Activated CD8-positive, alpha-beta memory T cell treated with anti-CD3 and anti-CD28 coated beads, Interleukin-2, amount 50 U/mL, for 24 hours (primary cell): ENCODE data around the gene ARFRP1.

Experiments
- DNase-seq: peaks from one replicate; pipeline ENCODE4 v3.0.0-alpha.2; 2020; ENCODE audit errors: extremely low read depth

The ARFRP1 gene

DNA sequence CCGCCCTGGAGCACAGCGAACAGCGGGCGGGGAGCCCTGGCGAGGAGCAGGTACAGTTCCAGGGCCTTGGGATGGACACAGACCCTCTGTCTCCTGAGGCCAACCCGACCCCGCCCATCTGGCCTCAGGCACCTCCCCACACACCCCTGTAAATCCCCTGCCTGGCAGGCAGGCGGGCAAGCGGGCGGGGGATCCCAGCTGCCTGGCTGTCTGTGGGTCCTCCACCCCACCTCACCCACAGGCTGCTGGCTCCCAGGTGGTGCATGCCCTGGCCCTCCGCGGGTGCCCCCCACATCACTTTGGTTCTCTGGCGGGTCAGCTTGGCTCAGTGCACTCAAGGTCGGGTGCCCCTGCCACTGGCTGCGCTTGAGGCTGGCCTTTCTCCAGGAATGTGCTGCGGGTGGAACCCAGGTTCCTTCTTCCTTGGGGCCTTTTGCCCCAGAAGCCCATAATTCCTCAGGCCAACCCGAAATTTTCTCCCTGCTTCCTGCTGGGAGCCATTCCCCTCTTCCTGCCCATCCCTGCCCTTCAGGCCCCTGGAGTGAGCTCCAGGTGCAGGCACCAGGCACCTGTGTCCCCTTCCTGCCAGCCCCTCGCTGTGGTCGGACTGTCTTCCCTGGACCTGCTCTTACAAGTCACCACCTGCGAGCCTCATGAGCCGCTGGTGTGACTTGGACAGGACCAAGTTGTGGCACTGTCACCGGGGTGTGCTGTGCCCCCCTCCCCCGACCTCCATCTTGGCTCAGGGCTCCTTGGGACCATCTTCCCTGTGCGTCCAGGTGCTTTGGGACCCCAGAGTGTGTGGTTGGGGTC, 16.7 kb downstream of the ARFRP1 start:
- DNase-seq: no peak

DNA sequence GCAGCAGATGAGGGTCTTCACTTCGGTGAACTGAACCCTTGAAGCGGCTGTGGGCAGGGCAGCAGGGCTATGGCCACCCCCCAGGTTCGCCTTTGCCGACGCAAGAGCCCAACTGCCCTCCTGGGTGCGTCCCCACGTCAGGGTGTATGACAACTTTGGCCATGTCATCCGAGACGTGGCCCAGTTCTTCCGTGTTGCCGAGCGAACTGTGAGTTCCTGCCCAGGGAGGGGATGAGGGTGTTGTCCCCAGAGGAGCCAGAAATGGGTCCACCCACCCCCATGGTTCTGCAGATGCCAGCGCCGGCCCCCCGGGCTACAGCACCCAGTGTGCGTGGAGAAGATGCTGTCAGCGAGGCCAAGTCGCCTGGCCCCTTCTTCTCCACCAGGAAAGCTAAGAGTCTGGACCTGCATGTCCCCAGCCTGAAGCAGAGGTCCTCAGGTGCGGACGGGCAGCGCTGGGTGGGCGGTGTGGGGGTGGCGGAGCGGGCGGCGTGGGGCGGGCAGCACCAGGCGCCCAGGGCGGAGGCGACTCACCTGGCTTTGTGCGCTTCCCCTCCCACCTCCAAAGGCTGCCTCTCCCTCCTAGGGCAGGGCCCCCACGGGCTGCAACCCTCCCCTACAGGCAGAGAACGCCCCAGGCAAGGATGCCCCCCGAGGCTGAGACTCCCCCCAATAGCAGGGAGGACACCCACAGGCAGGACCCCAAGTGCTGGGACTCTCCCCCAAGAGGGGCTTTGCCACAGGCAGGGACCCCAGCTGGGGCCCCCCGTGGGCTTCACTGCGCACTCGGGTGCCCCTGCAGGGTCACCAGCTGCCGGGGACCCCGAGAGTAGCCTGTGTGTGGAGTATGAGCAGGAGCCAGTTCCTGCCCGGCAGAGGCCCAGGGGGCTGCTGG, 17.5 kb downstream of the ARFRP1 start:
- DNase-seq: no peak

DNA sequence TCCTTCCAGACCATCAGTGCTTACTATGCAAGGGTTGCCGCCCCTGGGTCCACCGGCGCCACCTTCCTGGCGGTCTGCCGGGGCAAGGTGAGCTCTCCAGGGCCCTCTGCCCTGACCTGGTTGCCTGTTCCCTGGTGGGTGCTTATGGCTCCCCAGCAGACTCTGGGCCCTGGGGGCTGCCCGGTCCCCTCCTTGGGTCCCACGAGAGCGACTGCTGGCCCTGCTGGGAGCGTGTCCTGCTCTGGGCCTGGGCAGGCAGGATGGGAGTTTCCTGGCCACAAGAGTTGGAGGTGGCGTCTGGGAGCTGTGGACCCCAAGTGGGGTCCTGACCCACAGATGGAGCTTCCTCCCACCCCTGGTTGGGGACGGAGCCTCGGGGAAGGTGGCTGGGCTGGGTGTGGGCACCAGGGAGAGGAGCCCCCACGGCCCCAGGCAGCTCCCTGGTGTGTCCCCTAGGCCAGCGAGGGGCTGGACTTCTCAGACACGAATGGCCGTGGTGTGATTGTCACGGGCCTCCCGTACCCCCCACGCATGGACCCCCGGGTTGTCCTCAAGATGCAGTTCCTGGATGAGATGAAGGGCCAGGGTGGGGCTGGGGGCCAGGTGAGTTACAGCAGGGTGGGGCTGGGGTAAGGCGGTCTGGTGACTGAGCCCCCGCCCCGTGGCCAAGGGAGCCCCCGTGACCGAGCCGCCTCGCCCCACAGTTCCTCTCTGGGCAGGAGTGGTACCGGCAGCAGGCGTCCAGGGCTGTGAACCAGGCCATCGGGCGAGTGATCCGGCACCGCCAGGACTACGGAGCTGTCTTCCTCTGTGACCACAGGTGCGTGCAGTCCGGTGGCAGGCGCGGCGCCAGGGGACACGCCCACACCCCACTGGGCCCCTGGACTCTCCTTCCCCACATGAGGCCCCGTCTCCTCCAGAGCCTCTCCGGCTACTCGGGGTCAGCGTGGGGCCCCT, 18.5 kb downstream of the ARFRP1 start:
- DNase-seq: no peak

DNA sequence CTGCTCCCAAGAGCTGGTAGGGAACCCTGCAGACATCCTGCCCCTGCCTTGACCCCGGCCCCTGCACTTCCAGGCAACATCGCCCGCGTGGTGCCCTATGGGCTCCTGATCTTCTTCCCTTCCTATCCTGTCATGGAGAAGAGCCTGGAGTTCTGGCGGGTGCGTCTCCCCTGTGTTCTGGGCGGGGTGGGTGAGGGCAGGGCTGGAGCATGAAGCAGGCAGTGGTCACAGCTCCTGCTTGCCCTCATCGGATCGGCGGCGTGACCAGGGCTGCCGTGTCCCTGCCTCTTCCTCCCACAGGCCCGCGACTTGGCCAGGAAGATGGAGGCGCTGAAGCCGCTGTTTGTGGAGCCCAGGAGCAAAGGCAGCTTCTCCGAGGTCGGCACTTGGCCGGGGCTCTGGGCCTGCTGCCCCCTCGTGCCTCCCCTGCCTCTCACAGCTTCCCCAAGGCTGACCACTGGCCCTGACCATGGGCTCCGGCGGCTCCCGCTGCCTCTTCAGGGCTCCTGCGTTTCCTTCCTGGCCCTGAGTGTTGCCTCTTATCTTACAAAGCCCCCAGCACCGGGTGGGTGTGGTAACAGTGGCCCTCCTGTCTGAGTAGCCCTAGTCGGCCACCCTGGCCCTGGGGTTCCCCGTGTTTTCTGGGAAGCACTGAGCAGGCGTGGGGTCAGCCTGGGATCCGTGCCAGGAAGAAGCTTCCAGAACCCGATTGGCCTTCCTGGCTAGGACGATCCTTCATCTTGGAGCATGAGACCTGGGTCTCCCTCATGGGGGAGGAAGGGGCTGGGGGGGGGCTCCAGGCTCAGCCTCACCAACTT, 19.3 kb downstream of the ARFRP1 start:
- no peak for DNase-seq

DNA sequence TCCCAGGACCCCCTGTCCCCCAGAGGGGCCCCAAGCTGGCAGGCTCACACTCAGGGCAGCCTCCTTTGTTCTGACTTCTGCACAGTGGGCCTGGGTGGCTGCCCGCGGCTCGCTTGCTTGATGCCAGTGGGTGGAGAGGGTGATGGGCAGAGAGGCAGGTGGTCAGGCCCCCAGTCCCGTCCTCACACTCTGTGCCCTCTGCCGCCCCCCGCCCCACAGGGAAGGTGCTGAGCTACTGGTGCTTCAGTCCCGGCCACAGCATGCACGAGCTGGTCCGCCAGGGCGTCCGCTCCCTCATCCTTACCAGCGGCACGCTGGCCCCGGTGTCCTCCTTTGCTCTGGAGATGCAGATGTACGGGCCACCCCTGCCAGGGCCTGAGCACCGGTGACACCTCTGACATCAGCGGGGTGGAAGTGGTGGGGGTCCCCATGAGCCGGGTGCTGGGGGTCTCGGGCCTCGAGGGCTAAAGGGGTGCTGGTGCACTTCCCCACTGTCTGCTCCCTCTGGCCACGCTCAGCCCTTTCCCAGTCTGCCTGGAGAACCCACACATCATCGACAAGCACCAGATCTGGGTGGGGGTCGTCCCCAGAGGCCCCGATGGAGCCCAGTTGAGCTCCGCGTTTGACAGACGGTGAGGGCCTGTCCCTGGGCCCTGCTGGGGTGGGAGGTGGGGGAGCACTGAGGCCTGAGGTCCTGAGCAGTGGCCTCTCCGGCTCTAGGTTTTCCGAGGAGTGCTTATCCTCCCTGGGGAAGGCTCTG, 20.2 kb downstream of the ARFRP1 start:
- DNase-seq: no peak

DNA sequence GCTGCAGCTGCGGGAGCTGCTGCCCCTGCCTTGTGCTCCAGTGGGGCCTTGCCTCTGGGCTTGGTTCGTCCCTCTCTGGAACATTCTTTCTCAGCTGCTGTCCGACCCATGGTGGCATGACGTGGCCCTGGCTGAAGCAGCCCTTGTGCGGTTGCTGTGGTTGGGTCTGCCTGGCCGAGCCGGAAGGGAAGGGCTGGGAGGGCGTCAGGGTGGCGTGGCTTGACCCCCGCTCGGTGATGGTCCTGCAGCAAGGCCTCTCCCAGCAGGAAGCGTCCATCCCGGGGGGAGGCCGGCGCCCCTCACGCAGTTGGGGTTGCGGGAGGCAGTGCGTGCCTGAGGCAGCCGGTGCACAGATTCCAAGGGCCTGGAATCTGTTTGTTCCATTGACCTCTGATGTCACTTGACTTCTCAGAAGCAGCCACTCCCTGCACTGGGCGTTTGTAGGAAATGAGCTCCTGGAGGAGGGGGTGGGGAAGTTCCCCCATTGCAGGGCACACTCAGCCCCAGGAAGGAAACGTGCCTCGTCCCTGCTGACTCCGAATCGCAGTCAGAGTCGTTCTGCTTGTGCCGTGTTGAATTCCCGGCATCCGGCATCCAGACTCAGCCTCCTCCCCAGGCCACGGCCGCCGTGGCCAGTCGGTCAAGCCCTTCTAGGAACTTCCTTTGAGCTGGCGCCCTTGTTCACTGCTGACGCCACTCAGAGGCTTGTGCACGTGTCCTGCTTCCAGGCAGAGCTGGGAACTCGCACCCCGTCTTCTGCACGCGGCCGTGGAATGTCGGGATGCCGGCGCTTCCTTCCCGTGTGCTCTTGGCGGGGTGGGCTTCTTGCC, 21.1 kb downstream of the ARFRP1 start:
- DNase-seq: no peak

DNA sequence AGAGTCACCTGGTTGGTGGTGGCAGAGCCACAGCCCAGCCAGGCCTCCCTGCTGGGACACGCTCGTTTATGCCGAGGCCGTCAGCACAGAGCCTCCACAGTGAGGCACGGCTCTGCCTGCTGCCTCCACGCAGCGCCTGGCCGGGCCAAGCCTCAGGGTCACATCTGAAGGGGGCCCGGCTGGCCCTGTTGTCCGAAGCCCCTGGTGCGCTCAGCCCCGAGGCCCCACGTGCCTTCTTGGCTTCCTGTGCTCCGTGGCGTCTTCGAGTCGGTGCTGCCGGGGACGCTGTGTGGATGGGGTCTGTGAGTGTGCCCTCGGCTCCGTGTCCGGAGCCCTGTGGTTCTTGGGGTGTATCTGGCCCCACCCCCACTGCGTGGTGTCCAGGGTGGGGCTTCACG, 21.7 kb downstream of the ARFRP1 start:
- DNase-seq: no peak

DNA sequence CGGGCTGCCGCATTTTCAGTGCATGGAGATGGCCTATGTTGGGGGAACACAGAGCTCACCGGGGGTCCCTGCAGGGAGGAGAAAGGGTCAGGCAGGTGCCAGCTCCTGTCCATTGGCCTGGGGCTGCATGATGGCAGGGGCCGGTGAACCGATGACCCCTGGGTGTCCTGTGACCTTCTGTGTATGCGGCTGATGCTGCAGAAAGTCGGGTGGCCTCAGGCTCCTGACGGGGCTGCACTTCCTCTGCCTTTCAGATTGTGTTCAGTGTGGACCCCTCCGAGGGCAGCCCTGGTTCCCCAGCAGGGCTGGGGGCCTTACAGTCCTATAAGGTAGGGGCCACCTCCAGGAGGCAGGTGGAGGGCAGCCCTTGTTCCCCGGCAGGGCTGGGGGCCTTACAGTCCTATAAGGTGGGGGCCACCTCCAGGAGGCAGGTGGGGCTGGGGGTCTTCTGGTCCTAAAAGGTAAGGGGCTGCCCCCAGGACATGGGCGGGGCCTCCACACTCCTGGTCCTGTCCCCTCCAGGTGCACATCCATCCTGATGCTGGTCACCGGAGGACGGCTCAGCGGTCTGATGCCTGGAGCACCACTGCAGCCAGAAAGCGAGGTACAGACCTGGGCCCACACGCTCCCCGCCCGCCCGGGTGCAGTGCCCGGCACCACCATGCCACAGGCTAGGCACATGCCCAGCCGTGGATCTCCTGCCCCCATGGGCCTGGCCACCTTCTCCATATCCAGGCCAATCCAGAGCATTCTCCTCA, 22.3 kb downstream of the ARFRP1 start:
- DNase-seq: no peak

DNA sequence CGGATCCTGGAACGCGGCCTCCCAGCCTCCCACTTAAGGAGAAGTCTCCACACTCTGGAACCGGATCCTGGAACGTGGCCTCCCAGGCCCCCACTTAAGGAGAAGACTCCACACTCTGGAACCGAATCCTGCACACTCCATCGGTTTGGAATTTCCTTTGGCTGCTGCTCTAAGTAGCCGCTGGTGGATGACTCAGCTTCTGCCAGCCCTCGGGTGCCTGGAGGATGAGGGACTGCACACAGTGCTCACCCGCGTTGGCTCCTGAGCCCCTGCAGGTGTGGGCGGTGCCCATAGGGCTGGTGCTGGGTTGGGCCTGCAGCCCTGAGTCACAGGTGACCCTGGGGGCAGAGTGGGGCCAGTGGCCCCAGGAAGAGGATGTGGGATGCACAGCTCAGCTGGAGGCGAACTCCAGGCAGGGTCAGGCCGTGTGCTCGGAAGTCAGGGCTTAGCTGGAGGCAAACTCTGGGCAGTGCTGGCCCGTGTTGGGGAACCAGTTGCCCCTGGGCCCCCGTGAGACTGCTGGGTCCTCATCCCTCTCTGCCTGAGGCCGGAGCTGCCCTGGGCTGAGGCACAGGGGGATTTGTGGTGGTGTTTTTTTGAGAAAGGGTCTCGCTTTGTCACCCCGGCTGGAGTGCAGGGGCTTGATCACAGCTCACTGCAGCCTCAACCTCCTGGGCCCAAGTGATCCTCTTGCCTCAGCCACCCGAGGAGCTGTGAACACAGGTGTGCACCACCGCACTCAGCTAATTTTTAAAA, 25.2 kb downstream of the ARFRP1 start:
- DNase-seq: no peak

DNA sequence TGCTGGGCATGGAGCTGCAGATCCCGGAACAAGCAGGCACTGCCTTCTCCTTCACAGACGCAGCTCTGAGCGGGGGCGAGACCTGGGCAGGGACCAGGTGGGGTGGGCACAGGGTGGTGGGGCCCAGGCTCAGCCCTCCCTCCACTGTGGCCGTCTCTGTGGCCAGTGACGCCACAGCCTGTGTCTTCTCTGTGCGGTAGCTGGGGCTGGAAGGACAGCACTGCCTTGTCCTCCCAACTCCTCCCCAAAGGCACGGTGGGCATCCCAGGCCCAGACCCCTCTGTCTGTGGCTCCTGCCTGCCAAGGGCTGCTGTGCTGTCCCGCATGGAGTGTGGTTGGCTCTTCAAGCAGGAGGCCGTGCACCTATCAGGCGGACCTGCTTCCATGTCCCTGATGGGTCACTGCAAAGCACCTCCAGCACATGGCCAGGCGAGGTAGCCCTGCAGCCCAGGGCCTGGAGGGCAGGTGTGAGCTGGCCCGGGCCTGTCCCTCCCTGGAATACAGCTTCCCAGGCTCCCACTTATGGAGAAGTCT, 26.1 kb downstream of the ARFRP1 start:
- DNase-seq: no peak

DNA sequence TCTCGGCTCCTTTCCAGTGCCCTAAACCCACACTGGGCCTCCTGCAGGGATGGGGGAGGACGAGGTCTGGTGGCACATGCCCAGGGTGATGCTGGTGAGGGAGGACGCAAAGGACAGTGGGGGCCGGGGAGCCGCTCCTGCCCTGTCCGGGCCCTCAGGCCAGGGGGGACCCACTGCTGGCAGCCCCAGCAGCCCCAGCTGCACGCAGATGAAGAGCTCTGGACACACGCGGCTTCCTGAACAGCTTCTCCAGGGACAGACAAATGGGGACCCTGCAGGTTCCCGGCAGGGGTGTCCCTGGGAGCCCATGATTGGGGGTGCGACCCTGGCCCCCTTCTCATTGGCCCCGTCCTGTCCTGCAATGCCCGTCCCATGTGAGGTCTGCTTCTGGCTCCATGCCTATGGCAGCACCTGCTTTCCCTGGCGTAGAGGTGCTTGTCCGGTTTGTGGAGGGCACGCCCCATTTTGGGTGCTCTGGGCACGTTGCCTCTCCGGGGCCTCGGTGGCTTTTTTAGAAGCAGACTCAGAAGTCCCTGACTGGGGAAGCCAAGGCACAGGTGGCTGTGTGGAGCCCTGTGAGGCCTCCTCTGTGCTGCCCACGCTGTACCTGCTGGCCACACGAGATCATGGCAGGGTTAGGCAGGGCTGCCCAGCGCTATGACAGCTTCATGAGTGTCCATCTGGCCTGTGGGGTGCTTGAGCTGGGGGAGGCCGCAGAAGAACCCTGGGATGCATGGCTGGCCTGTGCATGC, 26.7 kb downstream of the ARFRP1 start:
- DNase-seq: no peak

DNA sequence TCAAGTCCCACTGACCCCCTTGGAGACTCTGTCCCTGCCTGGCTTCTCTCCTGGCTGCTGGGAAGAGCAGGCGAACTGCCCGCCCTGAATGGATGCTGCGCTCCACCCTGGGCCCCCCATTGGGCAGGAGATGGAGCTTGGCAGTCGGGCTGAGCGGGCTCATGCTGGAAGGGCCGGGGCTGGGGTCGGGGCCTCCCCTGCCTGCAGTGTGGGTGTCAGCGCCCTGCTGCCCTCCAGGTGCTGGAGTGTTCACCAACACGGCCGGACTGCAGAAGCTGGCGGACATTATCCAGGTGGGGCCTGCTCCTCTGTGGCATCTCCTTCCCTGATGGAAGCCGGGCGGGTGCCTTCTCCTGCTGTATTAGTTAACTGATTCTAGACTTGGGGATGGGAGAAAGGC, 27.3 kb downstream of the ARFRP1 start:
- no peak for DNase-seq

DNA sequence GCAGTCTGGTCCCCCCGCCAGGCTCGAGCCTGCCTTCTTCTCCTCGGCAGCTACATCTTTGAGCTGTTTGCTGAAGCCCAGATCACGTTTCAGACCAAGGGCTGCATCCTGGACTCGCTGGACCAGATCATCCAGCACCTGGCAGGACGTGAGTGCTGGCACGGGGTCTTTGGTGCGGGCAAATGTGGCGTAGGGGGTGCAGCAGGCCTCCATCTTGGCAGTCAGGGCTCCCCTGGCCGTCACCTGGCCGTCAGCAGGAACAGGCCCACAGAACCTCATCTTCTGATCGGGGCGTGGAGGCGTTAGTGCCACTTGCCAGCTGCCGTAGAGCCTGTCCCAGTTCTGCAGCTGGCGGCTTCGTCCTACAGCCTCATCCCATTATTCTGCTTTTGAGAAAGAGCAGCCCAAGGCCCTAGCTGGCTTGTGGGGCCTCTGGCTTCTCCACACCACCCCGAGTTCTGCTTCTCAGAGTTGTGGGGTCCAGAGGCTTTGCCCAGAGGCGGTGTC, 27.9 kb downstream of the ARFRP1 start:
- no peak for DNase-seq

DNA sequence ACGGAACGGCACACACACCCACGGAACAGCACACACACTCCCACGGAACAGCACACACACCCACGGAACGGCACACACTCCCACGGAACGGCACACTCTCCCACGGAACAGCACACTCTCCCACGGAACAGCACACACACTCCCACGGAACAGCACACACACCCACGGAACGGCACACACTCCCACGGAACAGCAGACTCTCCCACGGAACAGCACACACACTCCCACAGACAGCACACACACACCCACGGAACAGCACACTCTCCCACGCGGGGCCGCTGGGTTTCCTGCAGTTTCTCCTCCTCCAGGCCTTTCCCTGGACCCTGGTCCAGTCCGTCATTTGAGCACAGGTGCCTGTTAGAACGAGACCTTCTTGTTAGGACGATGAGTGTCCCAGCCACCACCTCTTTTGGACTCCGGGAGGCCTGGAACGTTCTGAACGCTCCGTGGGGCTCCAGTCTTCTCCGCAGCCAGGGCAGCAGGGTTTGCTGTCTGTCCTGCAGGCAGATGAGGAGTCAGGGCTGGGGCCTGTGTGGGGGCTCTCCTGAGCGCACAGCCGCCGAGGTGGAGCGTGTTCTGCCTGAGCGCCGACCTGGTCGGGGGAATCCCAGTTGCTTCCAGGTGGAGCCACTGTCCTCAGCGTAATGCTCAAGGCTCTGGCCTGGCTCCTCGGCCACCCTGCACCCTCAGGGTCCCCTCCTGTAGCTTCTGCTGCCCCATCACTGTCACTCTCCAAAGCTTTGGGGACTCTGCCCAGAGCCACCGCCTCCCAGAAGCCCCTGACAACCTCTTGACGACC, 28.9 kb downstream of the ARFRP1 start:
- no peak for DNase-seq

DNA sequence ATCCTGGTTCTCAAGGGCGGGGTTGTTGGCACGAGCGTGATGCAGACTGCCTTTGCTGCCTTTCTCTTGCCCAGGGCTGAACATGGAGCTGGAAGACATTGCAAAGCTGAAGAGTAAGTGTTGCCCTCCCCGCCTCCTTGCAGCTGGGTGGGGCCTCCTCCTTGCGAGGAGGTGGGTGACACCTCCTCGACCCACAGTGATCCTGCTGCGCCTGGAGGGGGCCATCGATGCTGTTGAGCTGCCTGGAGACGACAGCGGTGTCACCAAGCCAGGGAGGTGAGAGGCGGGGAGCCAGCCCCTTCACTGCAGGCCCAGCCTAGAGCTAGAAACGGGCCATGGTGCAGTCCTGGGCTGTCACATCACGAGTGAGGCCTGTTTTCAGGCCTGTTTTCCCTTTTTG, 29.7 kb downstream of the ARFRP1 start:
- no peak for DNase-seq
